Measurements from ENCODE around the gene CIDEB. TPM values are rescaled to one million over a fixed set of nuclear protein-coding genes. Genes with fewer than 3 reads are reported as not detected.

The CIDEB gene
- total and polyA plus RNA-seq, 2 of the 13 experiments (the other 11 are each of a cell fraction or from before 2014, with no cell fraction given): 35.8 to 110 TPM

- TF ChIP-seq ATF4 (CRISPR knock-in tag; IDR thresholded peaks at IDR 0.05) (no peak), RFX1 (IDR thresholded peaks at IDR 0.05) (no peak), ZBTB38 (CRISPR knock-in tag; IDR thresholded peaks at IDR 0.05) (no peak), ZNF382 (CRISPR knock-in tag; IDR thresholded peaks at IDR 0.05; ENCODE audit: borderline replicate concordance) (no peak), ZNF142 (CRISPR knock-in tag; IDR thresholded peaks at IDR 0.05) (no peak), AGO1 (IDR thresholded peaks at IDR 0.05; ENCODE audit: low read depth, low read length, poor library complexity, severe bottlenecking) (no peak), NCOA5 (CRISPR knock-in tag; IDR thresholded peaks at IDR 0.05) (no peak), KDM1A (CRISPR knock-in tag; IDR thresholded peaks at IDR 0.05) (no peak), ZNF383 (CRISPR knock-in tag; IDR thresholded peaks at IDR 0.05; ENCODE audit: borderline replicate concordance) (no peak), RNF219 (CRISPR knock-in tag; IDR thresholded peaks at IDR 0.05) (no peak)
These were observed 44.7 kb downstream of the CIDEB start, which contains the start of gene TGM1 (continued) for GRCh38 chr14:24262821-24263733.

Data from HepG2 (cell line).